Glomerular endothelial cell (primary cell): Measurements from ENCODE around the gene STN1. TPM values are rescaled to one million over a fixed set of nuclear protein-coding genes. Genes with fewer than 3 reads are reported as not detected.

Experiments used
- DNase-seq: peaks from one replicate; pipeline ENCODE4 v3.0.0-alpha.2; 2011; ENCODE audit warnings: low read depth, low spot score; ENCODE audit errors: extremely low read depth
- total RNA-seq: library from RNA; depleted of rRNA; stranded (reverse); fragments of >200 nt; gene quantifications from 2 replicates; pipeline ENCODE4 v1.2.3, GENCODE V29; 2015

STN1 gene, protein sequence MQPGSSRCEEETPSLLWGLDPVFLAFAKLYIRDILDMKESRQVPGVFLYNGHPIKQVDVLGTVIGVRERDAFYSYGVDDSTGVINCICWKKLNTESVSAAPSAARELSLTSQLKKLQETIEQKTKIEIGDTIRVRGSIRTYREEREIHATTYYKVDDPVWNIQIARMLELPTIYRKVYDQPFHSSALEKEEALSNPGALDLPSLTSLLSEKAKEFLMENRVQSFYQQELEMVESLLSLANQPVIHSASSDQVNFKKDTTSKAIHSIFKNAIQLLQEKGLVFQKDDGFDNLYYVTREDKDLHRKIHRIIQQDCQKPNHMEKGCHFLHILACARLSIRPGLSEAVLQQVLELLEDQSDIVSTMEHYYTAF
- total RNA-seq: 25.4 and 32.2 TPM in 2 replicates

DNA sequence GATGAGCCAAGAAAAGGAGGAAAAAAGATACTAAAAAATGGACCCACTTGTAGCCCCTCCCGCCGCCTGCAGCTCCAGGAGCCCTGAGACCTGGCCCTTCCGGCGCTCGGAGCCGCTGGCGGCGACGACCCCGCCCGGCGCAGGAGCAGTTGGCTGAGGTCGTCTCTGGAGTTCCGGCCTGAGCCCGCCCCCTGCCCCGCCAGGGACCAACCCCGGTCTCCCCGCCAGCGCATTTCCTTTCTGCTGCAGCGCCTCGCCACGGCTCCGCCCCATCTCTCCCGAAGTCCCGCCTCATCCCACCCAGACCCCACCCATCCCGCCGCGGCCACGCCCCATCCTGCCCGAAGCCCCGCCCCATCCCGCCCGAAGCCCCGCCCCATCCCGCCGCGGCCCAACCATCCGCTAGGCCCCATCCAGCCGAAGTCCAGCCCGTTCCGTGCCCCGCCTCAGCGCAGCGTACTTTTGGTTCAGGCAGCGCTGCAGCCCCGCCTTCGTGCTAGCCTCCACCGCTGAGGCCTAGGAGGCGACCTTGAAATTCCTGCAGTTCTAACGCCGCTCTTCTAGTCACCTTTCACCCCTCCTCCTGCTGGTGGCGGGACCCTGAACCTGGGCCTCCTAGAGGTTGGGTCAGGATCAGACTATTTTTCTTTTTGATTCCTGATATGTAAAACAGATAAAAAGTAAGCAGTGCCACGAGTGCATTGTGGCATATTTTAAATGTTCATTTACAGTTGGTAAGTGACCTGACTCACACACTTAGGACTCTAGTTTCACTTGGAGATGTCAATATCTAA is at the start of gene STN1:
Gene STN1, minus strand, starts transcription at position 132 of the 794 bp plus-strand sequence. CDS start 590 bp downstream, outside the sequence.
- no peak for DNase-seq

GRCh38 chr10:103967448-103968071 is 49.6 kb upstream of the STN1 start:
- no peak for DNase-seq

DNA sequence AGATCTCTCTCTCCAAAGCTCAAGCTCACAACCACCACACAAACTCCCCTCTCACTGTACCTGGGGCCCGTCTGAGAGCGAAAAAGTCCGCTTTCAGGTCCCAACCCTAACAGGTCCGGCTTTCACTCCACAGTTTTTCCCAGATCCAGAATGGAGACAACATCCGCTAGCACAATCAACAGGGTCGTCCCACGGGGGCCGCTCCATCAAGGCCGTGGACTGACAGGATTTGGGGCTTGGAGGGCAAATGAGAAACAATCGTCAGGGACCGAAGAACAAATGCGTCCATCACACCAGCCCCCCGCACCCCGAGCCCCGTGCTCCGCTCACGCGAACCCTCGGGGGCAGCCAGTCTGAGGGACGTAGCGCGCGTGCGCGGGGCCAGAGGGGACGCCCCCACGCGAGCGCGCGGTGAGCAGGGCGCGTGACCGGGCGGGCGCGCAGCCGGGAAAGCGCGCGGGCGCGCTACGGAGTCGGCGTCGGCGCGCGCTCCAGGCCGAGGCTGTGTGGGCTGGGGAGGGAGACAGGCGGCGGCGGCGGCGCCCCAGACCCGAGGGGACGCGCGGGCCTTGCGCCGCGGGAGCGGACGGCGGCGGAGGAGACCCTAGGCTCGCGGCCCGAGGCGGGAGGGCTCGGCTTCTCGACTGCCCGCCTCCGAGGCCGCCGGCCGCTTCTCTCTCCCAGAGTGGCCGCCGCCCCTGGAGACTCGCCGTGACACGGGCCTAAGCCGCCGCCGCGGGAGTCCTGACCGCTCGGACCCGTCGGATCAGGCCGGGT is 48.9 kb upstream of the STN1 start, which contains the start of gene SLK:
Gene SLK, plus strand, starts transcription at position 470 of the 777 bp plus-strand sequence. CDS start 606 bp downstream, outside the sequence.
- DNase-seq: no peak

GRCh38 chr10:103960103-103960502 is 42.1 kb upstream of the STN1 start:
- DNase-seq: no peak

GRCh38 chr10:103958996-103959395 is 41.0 kb upstream of the STN1 start:
- no peak for DNase-seq

DNA sequence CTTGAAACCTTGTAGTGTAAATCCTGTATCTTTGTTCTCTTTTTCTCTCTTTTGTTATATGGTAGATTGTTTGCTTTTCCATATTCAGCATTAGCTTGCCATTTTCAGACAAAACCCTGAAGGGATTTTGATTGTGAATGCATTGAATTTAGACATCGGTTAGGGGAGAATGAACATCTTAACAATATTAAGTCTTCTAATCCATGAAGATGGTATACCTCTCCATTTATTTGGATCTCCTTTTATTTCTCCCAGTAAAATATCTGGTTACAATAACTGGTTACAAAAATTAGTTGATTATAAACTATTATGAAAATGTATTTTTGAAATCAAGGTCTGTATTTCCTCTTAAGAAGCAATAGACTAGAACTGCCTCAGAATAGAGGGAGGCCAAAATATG is 36.6 kb upstream of the STN1 start:
- no peak for DNase-seq

GRCh38 chr10:103951942-103952341 is 34.0 kb upstream of the STN1 start:
- DNase-seq: no peak

DNA sequence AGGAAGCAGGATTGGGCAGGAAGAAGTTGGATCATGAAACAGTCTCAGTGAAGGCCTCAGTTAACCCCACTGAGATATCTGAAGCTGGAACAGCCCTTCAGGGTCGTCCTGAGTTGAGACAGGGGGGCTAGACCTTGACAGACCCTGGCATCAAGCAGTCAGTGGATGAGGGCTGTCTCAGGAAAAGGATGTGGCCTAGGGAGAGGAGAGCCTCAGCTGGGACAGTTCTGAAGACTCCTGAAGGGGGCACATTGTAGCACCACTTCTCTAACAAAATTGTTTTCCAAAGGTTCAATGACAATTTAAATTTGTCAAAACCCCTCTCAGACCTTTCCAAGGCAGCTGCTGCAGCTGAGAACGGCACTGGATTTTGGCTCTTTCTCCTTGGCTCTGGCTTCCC is 33.2 kb upstream of the STN1 start:
- no peak for DNase-seq

DNA sequence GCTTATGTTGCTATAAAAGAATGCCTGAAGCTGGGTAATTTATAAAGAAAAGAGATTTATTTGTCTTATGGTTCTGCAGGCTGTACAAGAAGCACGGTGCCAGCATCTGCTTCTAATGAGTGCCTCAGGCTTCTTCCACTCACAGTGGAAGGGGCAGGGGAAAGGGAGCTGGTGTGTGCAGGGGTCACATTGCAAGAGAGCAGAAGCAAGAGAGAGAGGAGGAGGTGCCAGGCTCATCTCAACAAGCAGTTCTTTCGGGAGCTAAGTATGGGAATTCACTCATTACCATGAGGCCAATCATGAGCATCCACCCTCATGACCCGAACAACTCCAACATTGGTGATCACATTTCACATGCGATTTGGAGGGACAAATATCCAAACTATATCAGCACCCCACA is 31.7 kb upstream of the STN1 start:
- no peak for DNase-seq

- no peak for DNase-seq
These were observed 30.0 kb upstream of the STN1 start for GRCh38 chr10:103947799-103948516.

GRCh38 chr10:103942866-103943265 is 24.9 kb upstream of the STN1 start:
- no peak for DNase-seq

GRCh38 chr10:103941801-103942200 is 23.8 kb upstream of the STN1 start:
- no peak for DNase-seq

DNA sequence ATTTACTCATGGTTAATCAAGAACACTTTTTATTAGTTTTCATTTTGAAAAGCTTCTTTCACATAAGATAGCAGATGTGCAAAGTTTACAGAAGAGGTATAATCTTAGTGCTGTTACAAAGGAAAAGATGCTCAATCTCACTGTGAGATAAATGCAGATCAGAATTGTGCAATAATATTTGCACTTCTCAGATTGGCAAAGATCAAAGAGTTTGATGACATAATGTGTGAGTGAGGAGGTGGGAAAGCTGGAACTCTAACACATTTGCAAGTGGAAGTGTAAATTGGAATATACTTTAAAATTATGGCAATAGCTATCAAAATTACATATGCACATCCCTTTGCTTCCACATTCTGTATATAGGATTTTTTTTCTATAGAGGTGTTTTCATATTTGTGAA is 21.5 kb upstream of the STN1 start:
- DNase-seq: no peak

GRCh38 chr10:103936022-103936421 is 18.0 kb upstream of the STN1 start:
- DNase-seq: no peak

DNA sequence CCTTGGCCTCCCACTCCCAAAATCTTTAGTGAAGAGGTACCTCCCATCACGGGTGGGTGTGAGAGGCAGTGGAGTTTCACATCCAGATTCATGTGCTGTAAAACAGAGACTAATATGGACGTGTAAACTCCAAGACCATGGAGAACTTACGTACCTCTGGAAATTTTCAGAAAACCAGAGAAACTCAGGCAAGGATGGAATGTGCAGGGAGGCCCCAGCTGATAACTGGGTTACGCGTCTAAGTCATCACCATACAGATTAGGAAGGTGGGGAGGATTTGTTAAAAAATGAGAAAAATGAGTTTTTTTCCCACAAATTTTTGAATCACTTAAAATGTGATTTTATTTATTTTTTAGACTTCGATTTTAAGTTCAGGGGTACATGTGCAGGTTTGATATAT is 16.3 kb upstream of the STN1 start:
- no peak for DNase-seq

DNA sequence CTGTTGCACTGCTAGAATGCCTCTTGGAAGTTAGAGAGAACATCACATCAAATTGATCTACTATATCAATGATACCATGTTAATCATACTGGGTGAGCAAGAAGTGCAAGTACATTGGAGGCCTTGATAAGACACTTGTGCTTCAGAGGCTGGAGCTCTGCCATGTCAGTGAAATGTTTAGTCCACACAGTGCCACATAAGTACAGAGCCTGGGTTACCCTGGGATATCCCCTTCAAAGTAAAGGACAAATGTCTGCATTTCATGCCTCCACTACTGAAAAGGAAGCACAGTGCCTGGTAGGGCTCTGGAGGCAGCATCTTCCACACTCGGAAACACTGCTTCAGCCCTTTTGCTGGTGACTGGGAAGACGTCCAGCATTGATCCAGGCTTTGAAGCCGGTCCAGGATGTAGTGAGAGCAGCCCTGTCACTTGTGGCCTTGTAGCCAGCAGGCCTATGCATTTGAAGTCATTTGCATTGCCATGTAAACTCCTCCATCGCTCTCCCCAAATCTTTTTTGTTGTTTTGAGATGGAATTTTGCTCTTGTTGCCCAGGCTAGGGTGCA is 15.7 kb upstream of the STN1 start:
- DNase-seq: no peak

- no peak for DNase-seq
These were observed 15.0 kb upstream of the STN1 start for GRCh38 chr10:103932971-103933370.

DNA sequence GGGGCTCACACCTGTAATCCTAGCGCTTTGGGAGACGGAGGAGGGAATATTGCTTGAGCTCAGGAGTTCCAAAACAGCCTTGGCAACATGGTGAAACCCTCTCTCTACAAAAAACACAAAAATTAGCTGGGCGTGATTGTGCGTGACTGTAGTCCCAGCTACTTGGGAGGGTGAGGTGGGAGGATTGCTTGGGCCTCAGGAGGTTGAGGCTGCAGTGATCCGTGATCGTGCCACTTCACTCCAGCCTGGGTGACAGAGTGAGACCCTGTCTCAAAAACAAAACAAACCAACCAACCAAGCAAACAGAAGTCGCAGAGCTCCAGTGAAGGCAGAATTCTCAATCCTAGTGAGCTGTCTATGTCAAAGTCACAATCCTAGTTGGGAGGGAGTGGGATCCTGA is 14.3 kb upstream of the STN1 start:
- DNase-seq: no peak

- no peak for DNase-seq
These were observed 13.6 kb upstream of the STN1 start for GRCh38 chr10:103931603-103932002.

- no peak for DNase-seq
These were observed 12.9 kb upstream of the STN1 start for GRCh38 chr10:103930881-103931280.
